GM18507 (cell line): ENCODE measurements around the gene CRYBB1.
"Not testable (repeated sequence)": the region's sequence is repeated elsewhere in the genome, so short reads cannot be mapped to it uniquely, and the experiment has no call there.

ENCODE experiments used
- DNase-seq: peaks from one replicate; pipeline ENCODE4 v3.0.0; 2011; ENCODE audit warnings: low read depth; ENCODE audit not compliant: insufficient read length; ENCODE audit errors: extremely low spot score
- FAIRE-seq: peaks from 2 replicates; lab custom pipeline; 2011; peaks lifted over from hg19 to GRCh38; lab: Jason Lieb, UNC

The CRYBB1 gene

DNA sequence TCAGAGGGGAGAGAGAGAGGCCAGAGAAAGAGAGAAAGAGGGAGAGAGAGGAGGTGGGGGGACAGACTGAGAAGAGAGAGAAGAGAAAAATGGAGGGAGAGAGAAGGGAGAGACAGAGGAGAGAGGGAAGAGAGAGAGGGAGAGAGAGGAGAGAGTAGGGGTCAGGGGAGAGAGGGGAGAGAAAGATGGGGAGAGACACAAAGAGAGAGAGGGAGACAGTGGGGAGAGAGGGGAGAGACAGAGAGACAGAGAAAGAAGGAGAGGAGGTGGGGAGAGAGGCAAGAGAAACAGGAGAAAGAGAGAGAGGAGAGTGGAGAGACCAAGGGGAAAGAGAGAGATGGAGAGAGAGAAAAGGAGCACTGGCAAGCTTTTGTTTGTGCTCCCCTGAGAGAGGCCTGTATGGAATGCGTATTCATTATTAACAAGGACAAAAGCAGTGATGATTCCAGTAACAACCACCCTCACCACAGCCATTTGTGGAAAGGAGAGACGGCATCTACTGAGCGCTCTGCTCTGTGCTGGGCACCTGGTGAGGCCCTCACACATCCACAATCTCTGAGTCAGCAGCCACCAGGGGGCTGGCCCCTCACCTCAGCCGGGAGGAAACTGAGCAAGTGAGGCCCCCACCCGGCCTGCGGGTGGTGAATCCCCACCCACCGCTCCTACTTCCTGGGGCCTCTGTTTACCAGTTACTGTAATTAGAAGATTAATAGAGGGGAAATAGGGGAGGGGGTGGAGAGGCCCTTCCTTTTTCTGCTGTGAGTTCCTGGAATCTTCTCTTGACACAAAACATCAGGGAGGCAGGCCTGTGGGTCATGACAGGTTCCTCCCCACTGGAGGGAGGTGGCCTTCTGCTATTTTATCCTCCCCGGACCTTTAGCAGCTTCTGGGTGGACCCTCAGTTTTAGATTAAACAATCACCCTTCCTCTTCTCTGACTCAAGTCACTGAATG is 24.9 kb upstream of the CRYBB1 start:
- FAIRE-seq = peak; percentile 86
- no peak for DNase-seq

DNA sequence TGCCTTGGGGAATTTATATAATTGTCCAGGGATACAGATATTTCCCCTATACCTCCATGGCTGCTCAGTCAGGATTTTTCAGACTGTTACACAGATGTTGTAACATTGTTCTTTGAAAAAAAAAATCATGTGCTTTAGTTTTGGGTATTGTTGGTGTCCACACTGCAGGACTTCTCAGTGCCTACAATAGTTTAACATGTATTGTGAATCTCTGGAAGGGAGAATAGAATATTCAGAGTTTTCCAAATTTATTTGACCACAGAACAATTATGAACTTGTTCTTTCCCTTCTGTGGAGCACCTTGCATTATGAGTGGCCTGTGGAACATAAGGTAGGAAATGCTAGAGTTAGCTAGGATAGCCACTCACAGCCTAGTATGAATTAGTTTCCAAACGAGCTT is 18.5 kb upstream of the CRYBB1 start:
- FAIRE-seq (no peak), DNase-seq (no peak)

DNA sequence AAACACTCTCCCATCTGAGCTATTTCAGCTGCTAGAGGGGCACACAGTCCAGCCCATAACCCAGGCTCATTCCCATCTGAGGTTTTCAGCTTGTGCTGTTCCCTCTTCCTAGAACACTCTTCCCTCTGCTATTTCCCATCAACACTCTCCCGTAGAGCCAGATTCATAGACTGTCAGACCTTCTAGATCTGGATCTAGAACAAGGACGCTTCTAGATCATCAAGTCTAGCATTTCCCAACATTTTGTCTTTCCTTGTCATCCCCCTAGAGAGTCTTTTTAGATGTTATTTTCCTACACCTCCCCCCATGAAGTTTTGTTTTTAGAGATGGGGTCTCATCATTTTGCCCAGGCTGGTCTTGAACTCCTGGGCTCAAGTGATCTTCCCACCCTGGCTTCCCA is 17.3 kb upstream of the CRYBB1 start:
- FAIRE-seq = no peak
- no peak for DNase-seq

DNA sequence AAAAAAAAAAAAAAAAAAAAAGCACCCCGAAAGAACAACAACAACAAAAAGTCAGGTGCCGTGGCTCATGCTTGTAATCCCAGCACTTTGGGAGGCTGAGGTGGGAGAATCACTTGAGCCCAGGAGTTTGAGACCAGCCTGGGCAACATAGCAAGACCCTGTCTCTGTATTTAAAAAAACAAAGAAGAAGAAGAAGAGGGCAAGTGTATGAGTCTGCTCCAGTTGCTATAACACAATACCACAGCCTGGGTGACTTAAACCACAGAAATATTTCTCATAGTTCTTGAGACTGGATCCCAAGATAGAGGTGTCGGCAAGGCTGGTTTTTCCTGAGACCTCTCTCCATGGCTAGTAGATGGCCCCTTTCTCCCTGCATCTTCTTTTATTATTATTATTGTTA is 16.4 kb upstream of the CRYBB1 start:
- DNase-seq (no peak), FAIRE-seq (no peak)

DNA sequence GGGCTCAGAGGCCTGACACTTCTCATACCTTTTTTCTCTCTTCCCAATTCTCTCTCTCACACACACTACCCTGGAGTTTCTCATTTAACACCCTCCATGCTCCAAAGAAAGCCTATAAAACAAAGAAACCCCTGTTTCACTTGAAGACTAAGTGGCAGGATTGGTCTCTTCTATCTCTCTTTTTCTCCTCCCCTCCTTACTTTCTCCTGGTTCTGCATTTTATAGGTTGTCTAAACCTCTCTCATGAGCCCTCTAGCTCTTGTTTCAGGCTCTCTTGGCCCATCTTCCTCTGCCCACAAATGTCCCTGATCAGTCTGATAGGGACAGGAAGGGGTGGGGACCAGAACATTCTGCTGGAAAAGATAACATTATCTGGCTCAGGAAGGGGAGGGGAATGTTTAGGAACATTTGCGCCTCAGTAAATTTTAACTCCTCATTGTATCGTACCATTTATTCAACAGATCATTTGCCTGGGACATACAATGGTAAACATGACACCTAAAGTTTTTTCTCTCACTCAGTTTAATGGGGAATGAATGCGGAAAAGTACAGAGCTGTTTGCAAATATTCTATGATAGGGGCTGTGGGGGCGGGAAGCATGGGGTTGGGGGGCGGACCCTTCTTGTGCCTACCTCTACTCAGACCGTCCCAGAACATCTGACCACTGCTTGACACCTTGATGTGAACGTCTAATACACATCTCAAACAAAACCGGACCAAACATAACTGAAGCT is 14.8 kb upstream of the CRYBB1 start:
- DNase-seq (no peak), FAIRE-seq (no peak)

DNA sequence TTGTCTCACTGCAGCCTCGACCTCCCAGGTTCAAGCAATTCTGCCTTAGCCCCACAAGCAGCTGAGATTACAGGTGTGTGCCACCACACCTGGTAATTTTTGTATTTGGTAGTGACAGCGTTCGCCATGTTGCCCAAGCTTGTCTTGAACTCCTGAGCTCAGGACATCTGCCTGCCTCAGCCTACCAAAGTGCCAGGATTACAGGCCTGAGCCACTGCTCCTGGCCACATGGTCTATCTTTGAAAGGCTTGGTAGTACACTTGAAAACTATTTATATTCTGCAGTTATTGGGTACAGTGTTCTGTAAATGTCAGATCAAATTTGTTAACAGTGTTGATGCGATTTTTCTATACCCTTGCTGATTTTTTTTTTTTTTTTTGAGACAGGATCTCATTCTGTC is 13.5 kb upstream of the CRYBB1 start:
- no peak for DNase-seq
- no peak for FAIRE-seq

DNA sequence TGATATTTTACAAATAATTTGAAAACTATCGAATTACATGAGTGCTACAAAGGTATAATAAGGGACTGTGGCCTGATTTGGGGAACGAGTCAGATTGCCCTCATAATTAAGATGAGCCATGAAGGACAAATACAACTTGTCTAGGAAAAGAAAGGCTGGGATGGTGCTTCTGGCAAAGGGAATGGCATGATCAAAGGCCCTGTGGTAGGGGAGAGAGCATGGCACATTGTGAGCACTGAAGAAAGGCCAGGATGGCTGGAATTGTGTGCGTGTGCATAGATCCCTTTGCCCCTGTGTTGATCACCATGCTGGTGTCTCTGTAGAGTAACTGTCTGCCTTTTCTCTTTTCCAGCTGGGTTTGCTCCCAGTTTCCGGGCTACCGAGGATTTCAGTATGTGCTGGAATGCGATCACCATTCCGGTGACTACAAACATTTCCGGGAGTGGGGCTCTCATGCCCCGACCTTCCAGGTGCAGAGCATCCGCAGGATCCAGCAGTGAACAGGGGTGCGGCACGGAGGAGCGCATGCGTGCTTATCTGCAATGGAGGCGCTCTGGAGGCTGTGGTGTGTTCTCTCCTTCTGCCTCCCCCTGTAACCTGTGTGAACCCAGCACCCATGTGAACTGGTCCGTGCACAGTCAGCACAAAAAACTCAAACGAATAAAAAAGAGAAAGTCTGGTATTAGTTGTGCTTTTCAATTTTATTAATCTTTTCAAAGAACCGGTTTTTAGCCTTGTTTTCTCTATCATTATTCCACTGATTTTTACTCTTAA is 12.3 kb upstream of the CRYBB1 start:
- no peak for FAIRE-seq
- no peak for DNase-seq

DNA sequence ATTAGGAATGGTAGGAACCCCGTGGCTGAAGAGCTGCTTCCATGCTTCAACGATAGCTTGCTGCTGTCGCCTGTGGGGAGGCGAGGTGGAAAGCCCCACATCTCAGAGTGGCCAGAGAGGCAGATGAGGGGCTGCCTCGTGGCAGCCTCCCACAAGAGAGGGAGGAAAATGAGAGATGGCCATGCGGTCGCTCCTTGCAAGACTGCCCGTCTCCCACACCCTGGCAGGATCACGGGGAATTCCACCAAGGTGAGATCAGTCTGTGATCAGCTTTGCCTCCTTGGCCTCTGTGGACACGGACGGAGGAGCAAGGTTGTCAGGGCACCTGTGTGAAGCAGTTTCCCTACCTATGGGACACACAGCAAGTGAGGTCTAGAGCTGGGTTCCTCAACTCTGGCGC is 7.0 kb upstream of the CRYBB1 start:
- FAIRE-seq (no peak), DNase-seq (no peak)

DNA sequence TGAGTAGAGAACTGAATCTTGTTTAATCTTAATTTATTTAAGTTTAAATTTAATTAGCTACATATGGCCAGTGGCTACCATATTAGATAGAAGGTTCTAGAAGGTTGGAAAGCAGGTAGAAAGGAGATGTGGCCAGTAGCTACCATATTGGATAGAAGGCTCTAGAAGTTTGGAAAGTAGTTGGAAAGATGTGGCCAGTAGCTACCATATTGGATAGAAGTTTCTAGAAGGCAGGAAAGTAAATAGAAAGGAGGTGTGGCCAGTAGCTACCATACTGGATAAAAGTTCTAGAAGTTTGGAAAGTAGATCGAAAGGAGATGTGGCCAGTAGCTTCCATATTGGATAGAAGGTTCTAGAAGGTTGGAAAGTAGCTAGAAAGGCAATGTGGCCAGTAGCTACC is 6.2 kb upstream of the CRYBB1 start:
- no peak for FAIRE-seq

DNA sequence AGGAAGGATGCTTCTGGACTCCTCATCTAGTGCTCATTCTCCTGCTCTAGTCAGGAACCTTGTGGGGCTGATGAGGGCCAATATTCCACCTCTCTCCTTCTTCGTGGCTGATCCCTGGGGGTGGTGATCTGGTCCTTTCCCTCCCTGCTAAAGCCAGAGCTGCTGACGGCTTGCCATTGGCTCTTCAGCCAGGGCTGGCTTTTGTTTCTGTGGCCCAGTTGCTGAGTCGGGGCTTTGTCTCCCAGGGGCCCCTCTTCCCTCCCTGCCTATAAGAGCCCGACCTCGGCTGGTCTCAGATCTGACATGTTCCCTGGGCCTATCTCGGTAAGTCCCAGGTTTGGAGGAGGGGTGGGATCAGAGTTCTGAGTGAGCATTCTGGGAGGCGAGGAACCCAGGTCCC is 3.8 kb upstream of the CRYBB1 start, which contains the start of gene CRYBA4:
TSS of gene CRYBA4 (plus strand) at position 301 of the 400 bp plus-strand sequence. CDS start 634 bp downstream, outside the sequence.
- no peak for DNase-seq
- no peak for FAIRE-seq

More for the DNA sequence above, 6.2 kb upstream of the CRYBB1 start:
- no peak for DNase-seq

DNA sequence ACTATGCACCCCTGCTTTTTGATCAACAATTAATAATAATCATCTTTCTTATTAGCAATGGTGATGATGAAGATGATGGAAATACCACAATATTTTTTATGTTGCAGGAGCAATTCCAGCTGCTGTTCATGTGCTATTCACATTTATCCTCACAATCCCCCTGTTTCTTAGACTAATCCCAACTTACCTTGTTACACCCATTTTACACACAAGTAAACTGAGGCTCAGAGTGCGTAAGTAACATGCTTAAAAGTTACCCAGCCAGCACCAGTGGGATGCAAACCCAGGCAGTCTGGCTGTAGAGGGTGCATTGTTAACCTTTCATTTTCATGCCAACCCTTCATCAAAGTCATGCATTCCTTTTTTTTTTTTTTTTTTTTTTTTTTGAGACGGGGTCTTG is 2.4 kb upstream of the CRYBB1 start:
- FAIRE-seq = no peak

DNA sequence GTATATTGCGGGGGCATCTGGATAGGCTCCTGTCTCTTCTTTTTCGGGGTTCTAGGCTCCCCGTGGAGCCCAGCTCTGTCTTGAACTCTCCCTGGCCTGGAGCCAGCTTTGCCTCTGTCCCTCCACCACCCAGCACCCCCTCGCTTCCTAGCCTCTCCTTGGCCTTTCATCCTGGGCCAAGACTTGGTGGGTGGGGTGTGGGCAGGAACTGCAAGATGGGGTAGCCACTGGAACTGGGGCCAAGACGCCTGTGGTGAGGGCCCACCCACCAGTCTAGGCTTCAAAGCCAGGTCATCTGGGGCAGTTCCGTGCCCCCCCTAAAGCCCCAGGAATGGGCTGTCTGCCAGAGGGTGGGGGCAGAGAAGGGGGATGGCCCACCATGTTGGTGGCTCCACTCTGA is 1.7 kb upstream of the CRYBB1 start:
- FAIRE-seq (no peak), DNase-seq (no peak)

More for the DNA sequence above, 2.4 kb upstream of the CRYBB1 start:
- no peak for DNase-seq

DNA sequence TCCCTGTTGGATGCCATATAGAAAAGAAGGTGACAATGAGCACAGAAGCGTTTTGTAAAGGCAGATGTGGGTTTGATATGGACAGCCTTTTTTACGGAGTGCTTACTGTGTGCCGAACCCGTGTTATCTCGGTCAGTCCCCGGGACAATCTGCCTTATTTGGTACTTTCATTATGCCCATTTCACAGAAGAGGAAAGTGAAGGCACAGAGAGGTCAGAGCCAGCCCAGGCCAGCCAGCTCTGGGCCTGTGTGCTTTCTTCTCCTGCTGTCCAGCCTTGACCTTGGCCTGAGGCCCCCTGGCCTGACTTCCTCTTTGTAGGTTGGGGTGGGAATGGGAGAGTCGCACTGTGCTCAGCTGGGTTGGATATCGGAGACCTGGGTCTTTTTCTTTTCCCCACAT is 628 bp upstream of the CRYBB1 start:
- FAIRE-seq (no peak), DNase-seq (no peak)

DNA sequence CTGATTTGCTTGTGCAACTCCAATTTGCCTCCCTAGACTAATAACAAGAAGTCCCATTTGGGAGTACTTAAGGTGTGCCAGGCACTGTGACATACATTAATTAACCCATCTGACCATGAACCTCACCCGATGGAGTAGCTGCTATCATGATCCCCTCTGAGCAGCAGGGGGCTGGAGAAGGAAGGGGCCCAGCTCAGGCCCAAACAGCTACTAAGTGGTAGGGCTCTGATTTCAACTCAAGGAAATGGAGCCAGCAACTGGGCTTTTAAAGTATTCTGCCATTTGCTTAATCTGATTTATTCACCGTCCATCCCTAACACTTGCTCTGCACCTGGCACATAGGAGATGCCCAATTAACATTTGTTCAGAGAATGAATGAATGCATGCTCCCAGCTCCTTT is 1.2 kb downstream of the CRYBB1 start:
- DNase-seq (no peak), FAIRE-seq (no peak)

DNA sequence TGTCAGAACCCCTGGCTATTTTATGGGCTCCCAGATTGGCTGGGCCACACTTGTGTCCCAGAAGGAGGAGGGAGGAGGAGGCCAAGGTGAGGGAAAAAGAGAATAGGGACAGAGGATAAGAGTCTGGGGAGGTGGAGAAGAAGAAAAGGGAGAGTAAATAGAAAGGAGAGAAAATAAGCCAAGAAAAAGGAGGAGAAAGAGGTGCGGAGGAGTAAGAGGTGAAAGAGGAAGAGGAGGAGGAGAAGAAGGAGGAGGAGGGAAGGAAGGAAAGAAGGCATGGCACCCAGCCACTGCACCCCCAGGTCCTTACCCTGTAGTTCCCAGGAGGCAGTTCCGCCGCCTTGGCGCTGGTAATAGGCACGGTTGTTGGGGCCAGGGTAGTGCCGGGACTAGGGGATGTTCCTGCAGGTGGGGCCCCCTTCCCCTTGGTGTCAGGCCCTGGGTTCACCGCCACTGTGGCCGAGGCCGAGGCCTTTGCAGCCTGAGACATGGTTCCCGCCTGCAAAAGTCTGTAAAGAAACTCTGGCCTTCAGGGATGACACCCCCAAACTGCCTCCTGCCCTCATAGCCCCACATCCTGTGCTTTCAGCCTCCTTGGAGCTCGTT is 1.9 kb downstream of the CRYBB1 start:
- FAIRE-seq = no peak
- DNase-seq = no peak

DNA sequence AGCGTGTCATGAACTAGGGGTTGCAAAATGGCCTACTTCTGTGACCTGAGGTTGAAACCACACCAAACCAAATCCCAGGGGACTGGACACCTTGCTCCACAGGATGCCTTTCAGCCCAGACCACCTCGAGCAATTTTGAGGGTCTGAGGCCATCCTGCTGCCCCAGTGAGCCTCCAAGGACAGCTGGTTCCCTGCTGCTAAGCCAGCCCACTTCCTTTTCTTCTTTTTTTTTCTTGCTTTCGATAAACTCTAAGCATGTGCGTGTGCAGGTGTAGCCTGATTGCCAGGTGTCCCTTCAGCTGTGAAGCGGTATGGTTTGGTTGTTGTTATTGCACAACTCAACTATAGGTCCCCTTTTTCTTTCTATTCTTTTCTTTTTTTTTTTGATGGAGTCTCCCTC is 2.7 kb downstream of the CRYBB1 start:
- DNase-seq (peak; percentile 33), FAIRE-seq (peak; percentile 95)

DNA sequence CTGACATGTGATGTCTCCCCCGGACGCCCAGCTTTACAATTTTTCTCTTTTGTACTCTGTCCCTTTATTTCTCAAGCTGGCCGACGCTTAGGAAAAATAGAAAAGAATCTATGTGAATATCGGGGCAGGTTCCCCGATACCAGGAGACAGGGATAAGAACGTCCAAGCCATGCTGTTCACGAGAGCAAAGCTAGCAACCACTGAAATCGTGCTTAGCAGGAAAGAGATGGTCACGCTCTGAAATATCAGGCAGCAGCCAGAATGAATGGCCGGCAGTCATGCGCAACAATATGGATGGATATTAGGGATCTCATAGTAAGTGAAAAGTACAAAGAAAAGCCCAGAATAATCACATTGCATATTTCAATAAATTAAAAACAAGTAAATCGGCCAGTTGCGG is 3.5 kb downstream of the CRYBB1 start:
- no peak for FAIRE-seq
- DNase-seq = no peak

DNA sequence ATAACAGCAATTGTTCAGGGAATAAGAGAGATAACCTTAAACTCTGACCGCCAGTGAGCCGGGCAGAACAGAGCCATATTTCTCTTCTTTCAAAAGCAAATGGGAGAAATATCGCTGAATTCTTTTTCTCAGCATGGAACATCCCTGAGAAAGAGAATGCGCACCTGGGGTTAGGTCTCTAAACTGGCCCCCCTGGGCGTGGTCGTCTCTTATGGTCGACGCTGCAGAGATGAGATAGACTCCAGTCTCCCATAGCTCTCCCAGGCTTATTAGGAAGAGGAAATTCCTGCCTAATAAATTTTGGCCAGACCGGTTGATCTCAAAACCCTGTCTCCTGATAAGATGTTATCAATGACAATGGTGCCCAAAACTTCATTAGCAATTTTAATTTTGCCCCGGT is 4.1 kb downstream of the CRYBB1 start:
- DNase-seq, FAIRE-seq: not testable (repeated sequence)

DNA sequence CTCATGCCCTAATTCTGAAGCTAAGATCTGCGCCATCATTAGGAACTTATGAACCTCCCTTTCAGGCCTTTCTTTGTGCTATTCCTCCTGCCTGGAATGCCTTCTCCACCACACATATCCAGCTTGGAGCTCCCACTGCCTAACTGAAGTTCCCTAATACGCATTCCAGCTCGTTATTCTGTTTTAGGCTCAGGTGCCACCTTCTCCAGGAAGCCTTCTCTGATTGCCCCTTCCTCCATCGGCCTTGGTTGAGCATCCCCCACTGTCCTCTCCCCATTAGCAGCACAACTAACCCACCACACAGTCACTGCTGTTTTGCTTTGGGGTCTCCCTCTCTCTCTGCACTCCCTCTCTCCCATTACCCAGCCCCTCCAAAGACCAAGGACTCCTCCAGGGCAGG is 5.2 kb downstream of the CRYBB1 start:
- DNase-seq (no peak), FAIRE-seq (no peak)

DNA sequence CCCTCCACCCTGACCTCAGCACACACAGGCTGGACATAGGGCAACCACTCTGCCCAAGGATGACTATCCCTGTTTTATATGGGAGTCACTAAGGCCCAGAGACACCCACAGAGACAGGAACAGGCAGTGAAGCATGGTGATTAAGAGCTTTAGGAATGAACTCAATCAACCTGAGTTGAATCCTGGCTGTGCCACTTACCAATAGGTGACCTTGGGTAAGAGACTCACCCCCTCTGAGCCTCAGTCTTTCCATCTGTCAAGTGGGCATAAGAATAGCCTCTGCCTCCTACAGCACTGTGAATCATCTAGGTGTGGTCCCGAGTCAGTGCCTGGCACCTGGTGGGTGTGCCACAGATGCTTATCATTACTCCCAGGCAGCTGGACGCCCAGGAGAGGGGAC is 6.8 kb downstream of the CRYBB1 start:
- FAIRE-seq = peak; percentile 24
- no peak for DNase-seq
